Stimulated activated CD4-positive, alpha-beta T cell treated with anti-CD3 and anti-CD28 coated beads, Interleukin-15, amount 100 ng/mL, for 48 hours (primary cell): ENCODE data around the gene SETBP1.
A peak's percentile ranks its signal among the peaks of the same experiment; 100 is the strongest.

Experiments used
- DNase-seq, 2 donors: peaks; one replicate each; pipeline ENCODE4 v3.0.0-alpha.2; 2020; ENCODE audit warnings: low read depth in 2 of 2

Gene SETBP1

DNA sequence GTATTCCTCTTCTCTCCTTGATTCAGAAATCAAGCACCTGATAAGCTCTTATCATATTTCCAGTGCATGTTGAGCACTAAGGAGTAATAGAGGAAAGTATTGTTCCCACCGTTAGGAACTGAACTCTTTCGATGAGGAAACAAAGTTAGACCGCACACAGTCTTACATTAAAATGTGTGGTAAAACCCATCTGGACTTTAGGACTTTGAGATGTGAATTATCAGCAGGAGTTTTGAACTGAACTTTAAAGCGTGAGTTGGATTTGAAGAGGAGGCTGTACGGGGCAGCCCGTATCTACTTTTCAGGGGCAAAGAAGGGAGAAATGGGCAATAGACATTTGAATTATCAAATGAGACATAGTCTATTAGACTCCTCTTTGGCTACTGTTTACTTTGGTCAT is 134.4 kb downstream of the SETBP1 start:
- no peak for DNase-seq

DNA sequence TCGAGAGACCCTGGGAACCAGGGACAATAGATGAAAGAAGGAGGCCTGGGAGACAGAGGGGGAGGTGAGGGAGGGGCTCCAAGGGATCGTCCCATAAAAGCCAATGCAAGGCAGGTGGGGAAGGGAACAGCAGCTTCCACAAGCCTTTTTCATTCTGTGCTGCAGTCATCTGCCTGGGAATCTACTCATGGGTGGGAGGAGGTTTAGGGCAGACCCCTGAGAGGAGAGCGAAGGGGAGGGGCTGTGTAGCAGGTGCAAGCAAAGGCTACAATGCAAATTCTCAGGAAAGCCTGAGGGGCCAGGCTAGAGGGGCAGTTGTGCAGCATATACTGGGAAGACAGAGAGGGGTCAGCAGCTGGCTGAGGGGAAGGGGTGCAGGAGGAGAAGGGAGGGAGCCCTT is 135.4 kb downstream of the SETBP1 start:
- no peak for DNase-seq

- DNase-seq = no peak
These were observed 135.8 kb downstream of the SETBP1 start for GRCh38 chr18:44816477-44816876.

DNA sequence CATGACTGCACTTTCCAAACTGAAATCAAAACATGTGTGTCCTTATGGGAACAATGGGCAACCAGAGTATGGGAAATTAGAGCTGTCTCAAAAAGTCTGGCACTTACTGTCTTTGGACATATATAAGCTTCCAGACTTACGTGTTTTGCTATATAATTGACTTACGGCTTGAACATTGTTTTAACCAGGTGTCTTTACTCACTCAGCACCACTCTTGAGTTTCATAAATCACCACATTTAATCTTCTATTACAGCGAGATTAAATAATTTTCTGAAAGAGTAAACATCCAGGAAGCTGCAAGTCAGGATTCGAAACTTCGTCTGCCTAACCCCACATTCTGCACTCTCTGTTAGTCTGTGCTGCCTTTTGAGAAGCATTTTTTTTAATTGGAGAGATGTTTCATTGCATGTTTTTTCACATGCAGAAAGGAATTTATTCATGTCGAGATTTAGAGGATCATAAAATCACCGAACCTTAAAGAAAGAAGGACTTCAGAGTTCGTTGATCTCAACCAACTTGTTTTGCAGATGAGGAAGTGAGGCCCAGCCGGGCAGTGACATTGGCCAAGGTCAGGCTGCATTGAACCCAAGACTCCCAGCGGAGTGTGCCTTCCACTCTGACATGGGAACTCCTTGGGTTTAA is 137.3 kb downstream of the SETBP1 start:
- no peak for DNase-seq

- DNase-seq = no peak
These were observed 138.1 kb downstream of the SETBP1 start for GRCh38 chr18:44818668-44819403.

- no peak for DNase-seq
These were observed 139.3 kb downstream of the SETBP1 start for GRCh38 chr18:44819944-44820510.

- no peak for DNase-seq
These were observed 141.2 kb downstream of the SETBP1 start for GRCh38 chr18:44821924-44822323.

DNA sequence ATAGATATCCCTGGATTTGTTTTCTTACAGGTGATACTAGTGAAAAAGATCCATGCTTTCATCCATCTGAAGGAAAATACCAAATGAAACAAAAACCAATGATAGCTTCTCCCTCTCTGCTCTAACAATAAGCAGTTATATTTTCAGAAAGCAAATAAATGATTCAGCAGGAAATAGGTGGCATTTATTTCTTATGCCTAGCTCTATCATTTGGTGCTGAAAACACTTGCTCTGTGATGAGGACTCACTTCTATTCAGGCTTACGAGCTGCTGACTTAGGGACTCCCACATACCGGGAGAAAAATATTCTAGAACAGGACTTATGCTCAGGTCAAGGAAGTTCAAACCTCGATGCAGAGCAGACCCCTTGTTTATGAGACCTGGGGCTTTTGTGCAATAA is 142.6 kb downstream of the SETBP1 start:
- no peak for DNase-seq

GRCh38 chr18:44823782-44824181 is 143.1 kb downstream of the SETBP1 start:
- DNase-seq = peak in 1 of 2 donors; percentile 27

DNA sequence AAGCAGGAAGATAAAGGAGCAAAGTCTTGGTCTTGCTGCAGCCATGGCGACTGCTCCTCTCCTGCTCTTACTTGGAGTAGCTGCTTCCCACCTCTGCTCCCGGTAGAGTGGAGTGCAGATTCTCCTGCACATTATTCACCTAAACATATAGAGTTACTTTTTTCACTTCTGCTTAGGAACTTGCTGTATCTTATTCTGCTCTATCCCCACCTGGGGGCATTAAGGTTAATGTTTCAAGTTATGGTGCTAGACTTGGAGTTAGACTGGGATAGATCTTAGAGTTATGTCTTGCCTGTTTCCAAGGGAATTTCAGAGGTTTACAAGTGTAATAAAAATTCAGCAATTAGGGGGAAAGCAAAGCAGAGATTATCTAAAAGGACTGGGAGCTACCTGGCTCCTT is 144.2 kb downstream of the SETBP1 start:
- DNase-seq = no peak

GRCh38 chr18:44826418-44827259 is 146.0 kb downstream of the SETBP1 start:
- no peak for DNase-seq

GRCh38 chr18:44828080-44828479 is 147.4 kb downstream of the SETBP1 start:
- no peak for DNase-seq

DNA sequence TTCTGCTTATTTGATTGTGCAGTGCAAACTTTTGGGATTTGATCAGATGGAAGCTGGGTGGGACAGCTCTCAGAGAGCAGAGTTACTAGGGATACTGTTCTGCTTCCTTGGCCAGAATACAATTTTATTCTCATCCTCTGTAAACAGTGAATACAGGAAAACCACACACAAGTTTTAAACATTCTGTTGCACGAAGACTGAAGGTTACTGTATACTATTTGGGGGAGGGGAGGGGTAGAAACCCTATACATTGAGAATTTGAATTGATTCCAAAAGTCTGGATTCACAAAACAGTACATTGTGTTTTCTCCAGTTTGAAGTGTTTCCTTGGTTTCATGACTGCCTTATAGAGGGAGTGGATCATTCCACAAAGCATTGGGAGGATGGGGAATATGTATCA is 149.9 kb downstream of the SETBP1 start:
- DNase-seq = no peak

- DNase-seq = no peak
These were observed 153.1 kb downstream of the SETBP1 start for GRCh38 chr18:44833786-44834185.

DNA sequence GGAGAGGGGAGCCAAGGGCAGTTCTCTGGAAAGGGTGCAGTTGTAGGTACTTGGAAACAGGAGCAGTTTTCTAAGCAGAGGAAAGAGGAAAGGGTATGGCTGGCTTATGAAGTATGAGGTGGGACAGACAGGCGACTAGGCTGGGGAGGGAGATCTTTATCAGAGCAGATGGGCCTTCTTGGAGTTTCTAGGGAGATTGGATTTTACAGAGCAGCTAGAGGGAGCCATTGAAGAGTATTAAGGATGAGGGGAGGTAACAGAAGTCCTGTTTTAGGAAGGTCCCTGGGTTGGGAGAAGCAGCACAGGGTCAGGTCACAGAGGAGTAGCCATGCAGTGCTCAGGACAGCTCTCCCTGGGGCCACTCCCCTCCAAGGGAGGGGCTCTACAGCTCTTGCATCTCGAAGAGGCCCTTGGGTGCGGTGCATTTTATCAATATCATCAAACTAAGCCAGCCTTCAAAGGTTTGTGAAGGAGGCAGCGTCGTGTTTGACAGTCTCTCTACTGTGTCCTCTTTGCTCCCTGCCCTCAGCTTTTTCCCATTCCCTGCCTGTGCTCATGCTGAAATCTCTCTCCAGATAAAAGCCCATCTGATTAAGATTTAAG is 154.3 kb downstream of the SETBP1 start:
- DNase-seq = no peak

DNA sequence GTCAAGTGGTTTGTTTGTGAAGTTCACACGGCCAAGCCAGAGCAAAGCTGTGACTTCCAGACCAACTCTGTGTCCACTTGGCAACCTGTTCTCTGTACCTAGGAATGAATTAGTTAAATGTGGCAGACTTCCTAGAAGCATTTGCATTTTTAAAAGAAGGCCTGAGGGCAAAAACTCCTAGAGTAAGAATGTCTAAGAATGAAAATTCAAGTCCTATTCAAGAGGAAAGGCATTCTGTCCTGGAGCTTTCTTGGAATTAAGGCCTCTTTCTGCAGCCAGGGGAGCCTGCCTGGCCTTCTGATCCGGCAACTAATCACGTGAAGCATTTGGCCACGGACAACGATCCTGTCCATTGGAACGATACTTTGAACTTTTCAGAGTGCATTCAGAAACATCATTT is 155.0 kb downstream of the SETBP1 start:
- no peak for DNase-seq

GRCh38 chr18:44836263-44836662 is 155.6 kb downstream of the SETBP1 start:
- no peak for DNase-seq

- DNase-seq = no peak
These were observed 156.9 kb downstream of the SETBP1 start for GRCh38 chr18:44837482-44838180.

DNA sequence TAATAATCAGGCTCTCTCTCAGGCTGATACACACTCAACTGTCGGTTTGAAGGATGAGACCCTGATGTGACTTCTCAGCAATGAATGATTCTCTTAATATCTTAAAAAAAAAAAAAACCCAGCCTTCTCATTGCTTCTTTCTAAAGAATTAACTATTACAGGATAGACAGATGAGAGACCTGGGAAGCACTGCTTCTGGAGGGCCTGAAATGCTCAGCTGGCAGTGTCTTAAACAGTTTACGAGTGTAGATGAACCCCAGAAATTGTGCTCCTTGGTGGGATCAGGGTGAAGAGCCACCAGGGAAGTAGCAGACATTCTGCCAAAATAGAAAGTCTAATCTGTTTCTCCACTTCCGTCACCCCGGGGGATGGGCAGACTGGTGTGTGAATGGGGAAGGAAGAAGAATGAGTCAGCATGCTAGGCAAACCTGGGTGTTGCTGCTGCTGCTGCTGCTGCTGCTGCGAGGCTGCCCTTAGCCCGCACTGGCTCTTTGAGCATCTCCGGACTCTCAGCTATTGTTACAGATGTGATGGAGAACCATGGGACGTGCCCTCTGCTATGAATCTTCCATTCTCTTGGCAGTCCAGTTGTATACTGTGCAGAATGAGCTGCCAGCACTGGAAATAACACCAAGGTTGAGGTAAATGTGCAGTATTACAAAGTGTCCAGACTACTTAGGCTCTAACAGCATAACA is 158.4 kb downstream of the SETBP1 start:
- DNase-seq = peak; percentile 36 to 56

GRCh38 chr18:44840058-44840790 is 159.5 kb downstream of the SETBP1 start:
- no peak for DNase-seq
